PC-3 (cell line): ENCODE measurements around the gene FOXD1.

Experiments
- EZH2 ChIP-seq: fragments of 300-600 bp; sonication (generic); IDR thresholded peaks from one replicate; pipeline ENCODE4 v1.6.1; 2017; ENCODE audit warnings: antibody characterized with exemption, mild to moderate bottlenecking, low read length; ENCODE audit not compliant: unreplicated experiment
- EZH2phosphoT487 ChIP-seq: fragments of 300-600 bp; sonication (generic); IDR thresholded peaks from 2 replicates; pipeline ENCODE4 v1.6.1; 2018; ENCODE audit warnings: mild to moderate bottlenecking, antibody characterized with exemption, low read length, borderline replicate concordance
- TF ChIP-seq, protein P1 (sequence below): fragments of 300-600 bp; sonication (generic); conservative IDR thresholded peaks from 2 replicates; pipeline ENCODE4 v1.5.1; 2017; ENCODE audit warnings: antibody characterized with exemption, low read depth, mild to moderate bottlenecking, low read length

DNA sequence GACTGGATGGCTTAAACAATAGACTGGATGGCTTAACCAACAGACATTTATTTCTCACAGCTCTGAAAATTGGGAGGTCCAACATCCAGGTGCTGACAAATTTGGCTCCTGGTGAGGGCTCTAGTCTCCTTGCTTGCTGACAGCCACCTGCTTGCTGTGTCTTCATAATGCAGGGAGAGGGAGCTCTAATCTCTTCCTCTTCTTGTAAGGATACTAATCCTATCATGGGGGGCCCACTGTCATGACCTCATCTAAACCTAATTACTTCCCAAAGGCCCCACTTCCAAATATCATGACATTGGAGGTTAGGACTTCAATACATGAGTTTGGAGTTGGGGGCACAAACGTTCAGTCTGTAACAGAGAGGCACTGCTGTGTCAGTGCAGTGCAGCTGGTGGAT lies 26.4 kb downstream of the FOXD1 start:
- TF ChIP-seq EZH2, result no peak
- TF ChIP-seq, protein P1, sequence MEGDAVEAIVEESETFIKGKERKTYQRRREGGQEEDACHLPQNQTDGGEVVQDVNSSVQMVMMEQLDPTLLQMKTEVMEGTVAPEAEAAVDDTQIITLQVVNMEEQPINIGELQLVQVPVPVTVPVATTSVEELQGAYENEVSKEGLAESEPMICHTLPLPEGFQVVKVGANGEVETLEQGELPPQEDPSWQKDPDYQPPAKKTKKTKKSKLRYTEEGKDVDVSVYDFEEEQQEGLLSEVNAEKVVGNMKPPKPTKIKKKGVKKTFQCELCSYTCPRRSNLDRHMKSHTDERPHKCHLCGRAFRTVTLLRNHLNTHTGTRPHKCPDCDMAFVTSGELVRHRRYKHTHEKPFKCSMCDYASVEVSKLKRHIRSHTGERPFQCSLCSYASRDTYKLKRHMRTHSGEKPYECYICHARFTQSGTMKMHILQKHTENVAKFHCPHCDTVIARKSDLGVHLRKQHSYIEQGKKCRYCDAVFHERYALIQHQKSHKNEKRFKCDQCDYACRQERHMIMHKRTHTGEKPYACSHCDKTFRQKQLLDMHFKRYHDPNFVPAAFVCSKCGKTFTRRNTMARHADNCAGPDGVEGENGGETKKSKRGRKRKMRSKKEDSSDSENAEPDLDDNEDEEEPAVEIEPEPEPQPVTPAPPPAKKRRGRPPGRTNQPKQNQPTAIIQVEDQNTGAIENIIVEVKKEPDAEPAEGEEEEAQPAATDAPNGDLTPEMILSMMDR, result 0 out of 2 replicates have a peak, but pooled peaks have one; percentile 28
- no peak for TF ChIP-seq EZH2phosphoT487
